ENCODE measurements around the gene TINAG. TPM values are rescaled to one million over a fixed set of nuclear protein-coding genes. Genes with fewer than 3 reads are reported as not detected.

The TINAG gene
- total and polyA plus RNA-seq, 2 donors (not counting 3 experiments of a cell fraction or from before 2014, with no cell fraction given): not detected

DNA sequence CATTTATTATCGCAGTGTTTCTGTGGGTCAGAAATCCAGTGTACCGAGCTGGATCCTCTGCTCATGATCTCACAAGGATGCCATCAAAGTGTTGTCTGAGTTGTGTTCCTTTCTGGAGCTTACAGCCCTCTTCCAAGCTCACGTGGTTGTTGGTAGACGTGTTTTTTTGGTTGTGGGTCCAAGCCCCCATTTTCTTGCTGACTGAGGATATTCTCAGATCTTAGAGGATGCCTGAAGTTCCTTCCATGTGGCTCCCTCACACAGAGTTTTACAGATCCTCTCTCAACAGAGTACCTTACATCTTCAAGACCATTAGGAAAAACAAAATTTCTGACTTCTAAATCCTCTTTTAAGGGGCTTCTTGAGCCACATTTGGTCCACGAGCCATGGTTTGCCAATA is 78.1 kb downstream of the TINAG start:
- BruUV-seq (replicated peaks): no TSS peak
- Histone ChIP-seq H3K27me3 (ENCODE audit: control insufficient read depth in 2 of 2, insufficient read depth in 2 of 2, low read length in 2 of 2) (no peaks in the 10 kb centered on the region), H4K20me1 (replicated peaks; ENCODE audit: control insufficient read depth, extremely low read depth, insufficient read depth, low read length) (no peaks in the 10 kb centered on the region), H3K36me3 (ENCODE audit: control insufficient read depth in 2 of 2, extremely low read depth in 1 of 2, insufficient read depth in 2 of 2, low read length in 2 of 2) (no peaks in the 10 kb centered on the region), H2AFZ (ENCODE audit: low read depth, low read length) (no peak overlapping the region), H3K4me2 (ENCODE audit: insufficient read depth, low read length) (no peak overlapping the region), H3K4me1 (ENCODE audit: control insufficient read depth, extremely low read depth, insufficient read depth, low read length) (no peaks in the 10 kb centered on the region), H3K9me3 (replicated peaks; ENCODE audit: control insufficient read depth, insufficient read depth, low read length) (no peaks in the 10 kb centered on the region), H3K9me1 (replicated peaks; ENCODE audit: control insufficient read depth, extremely low read depth, insufficient read depth, low read length) (no peaks in the 10 kb centered on the region), H3K79me2 (ENCODE audit: control insufficient read depth, insufficient read depth, low read length) (no peaks in the 10 kb centered on the region), H3K4me3 (replicated peaks in 1 of 3; ENCODE audit: insufficient read depth in 1 of 3, low read depth in 1 of 3, low read length in 3 of 3) (no peak overlapping the region), H3K27ac (ENCODE audit: insufficient read depth, low read depth, low read length) (no peak overlapping the region), H3K9ac (replicated peaks; ENCODE audit: extremely low read depth, insufficient read depth, low read length) (no peak overlapping the region)
- DNase-seq (ENCODE audit: low read depth, low spot score) (no peak), FAIRE-seq (no peak)
- POLR2A ChIA-PET: no interaction called here
- dilution Hi-C loops (cut with MboI; ENCODE audit: extremely low pct_ligation_motif_present, low sequenced_read_pairs) (no loop called here), intact Hi-C loops (cut with micrococcal nuclease) (no loop called here)
- TF ChIP-seq, protein P1, sequence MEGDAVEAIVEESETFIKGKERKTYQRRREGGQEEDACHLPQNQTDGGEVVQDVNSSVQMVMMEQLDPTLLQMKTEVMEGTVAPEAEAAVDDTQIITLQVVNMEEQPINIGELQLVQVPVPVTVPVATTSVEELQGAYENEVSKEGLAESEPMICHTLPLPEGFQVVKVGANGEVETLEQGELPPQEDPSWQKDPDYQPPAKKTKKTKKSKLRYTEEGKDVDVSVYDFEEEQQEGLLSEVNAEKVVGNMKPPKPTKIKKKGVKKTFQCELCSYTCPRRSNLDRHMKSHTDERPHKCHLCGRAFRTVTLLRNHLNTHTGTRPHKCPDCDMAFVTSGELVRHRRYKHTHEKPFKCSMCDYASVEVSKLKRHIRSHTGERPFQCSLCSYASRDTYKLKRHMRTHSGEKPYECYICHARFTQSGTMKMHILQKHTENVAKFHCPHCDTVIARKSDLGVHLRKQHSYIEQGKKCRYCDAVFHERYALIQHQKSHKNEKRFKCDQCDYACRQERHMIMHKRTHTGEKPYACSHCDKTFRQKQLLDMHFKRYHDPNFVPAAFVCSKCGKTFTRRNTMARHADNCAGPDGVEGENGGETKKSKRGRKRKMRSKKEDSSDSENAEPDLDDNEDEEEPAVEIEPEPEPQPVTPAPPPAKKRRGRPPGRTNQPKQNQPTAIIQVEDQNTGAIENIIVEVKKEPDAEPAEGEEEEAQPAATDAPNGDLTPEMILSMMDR (IDR thresholded peaks at IDR 0.05; ENCODE audit: extremely low read depth in 1 of 2, insufficient read depth in 1 of 2, low read depth in 1 of 2, low read length in 2 of 2): no peak
- TF ChIP-seq FOS (IDR thresholded peaks at IDR 0.05; ENCODE audit: borderline replicate concordance, insufficient read depth, low read length) (no peak), GATA2 (IDR thresholded peaks at IDR 0.05; ENCODE audit: insufficient read depth, insufficient read length, low read depth, low read length) (no peak), JUN (IDR thresholded peaks at IDR 0.05; ENCODE audit: borderline replicate concordance, insufficient read depth, insufficient read length, low read depth) (no peak), POLR2AphosphoS5 (IDR thresholded peaks at IDR 0.05; ENCODE audit: insufficient read depth, low read depth, low read length) (no peak), POLR2A (IDR thresholded peaks at IDR 0.05; ENCODE audit: low read depth, low read length) (no peak), EZH2 (IDR thresholded peaks at IDR 0.05; ENCODE audit: borderline replicate concordance, low read depth, low read length, severe bottlenecking) (no peak)
- CTCF ChIA-PET: interaction anchor here (1.4 kb wide), 1 partner anchor 48 kb away, joined by 5 read pairs; no protein-coding TSS in a partner anchor
